Epithelial cell of proximal tubule (primary cell): ENCODE measurements around the gene SUB1. TPM values are rescaled to one million over a fixed set of nuclear protein-coding genes. Genes with fewer than 3 reads are reported as not detected.

Experiments used
- DNase-seq: peaks from one replicate; pipeline ENCODE4 v3.0.0-alpha.2; 2011; ENCODE audit warnings: low read depth
- H3K4me3 ChIP-seq: 2 replicates; pipeline ENCODE4 v1.5.1; 2011; ENCODE audit warnings: low read depth, mild to moderate bottlenecking, low read length
- total RNA-seq: library from RNA; depleted of rRNA; stranded (reverse); fragments of >200 nt; gene quantifications from 2 replicates; pipeline ENCODE4 v1.2.3, GENCODE V29; 2015
- TF ChIP-seq, protein P1 (sequence below): conservative IDR thresholded peaks from 2 replicates; pipeline ENCODE4 v1.5.1; 2012; ENCODE audit warnings: low read depth, mild to moderate bottlenecking, low read length

The SUB1 gene
- total RNA-seq, 1 donor from 2014 or later = 418 TPM

DNA sequence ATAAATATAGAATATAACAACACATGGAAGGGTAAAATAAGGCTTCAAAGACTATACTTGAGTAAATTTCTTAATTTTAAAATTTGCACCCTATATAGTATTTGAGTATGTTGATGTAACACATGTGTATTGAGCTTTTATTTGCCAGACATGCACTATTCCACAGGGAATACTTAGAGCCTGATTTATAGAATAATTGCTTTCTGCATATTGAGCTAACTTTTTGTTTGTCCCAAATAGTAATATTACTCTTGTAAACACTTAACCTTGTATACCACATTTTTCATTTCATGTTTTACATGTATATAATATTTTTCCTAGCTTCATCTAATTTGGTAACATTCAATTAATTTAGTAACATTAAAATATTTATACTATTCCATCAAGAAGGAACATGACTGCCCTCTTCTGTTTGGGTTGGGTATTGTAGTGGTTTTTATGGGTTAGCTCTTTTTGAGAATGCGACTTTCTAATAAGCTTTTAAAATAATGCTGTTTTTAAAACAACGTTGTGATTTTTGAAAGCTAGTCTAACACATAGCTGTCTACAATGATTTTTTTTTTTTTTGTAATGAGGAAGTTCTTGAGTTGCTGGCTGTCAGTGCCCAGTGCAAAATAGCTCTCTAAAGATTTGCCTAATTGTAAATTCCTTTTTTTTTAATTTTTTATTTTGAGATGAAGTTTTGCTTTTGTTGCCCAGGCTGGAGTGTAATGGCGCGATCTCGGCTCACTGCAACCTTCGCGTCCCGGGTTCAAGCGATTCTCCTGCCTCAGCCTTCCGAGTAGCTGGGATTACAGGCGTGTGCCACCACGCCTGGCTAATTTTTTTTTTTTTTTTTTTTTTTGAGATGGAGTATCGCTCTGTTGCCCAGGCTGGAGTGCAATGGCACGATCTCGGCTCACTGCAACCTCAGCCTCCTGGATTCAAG, 4.8 kb downstream of the SUB1 start:
- peak; percentile 22 for DNase-seq
- H3K4me3 ChIP-seq = no peak overlapping the region
- TF ChIP-seq, protein P1, sequence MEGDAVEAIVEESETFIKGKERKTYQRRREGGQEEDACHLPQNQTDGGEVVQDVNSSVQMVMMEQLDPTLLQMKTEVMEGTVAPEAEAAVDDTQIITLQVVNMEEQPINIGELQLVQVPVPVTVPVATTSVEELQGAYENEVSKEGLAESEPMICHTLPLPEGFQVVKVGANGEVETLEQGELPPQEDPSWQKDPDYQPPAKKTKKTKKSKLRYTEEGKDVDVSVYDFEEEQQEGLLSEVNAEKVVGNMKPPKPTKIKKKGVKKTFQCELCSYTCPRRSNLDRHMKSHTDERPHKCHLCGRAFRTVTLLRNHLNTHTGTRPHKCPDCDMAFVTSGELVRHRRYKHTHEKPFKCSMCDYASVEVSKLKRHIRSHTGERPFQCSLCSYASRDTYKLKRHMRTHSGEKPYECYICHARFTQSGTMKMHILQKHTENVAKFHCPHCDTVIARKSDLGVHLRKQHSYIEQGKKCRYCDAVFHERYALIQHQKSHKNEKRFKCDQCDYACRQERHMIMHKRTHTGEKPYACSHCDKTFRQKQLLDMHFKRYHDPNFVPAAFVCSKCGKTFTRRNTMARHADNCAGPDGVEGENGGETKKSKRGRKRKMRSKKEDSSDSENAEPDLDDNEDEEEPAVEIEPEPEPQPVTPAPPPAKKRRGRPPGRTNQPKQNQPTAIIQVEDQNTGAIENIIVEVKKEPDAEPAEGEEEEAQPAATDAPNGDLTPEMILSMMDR = peak; percentile 61

DNA sequence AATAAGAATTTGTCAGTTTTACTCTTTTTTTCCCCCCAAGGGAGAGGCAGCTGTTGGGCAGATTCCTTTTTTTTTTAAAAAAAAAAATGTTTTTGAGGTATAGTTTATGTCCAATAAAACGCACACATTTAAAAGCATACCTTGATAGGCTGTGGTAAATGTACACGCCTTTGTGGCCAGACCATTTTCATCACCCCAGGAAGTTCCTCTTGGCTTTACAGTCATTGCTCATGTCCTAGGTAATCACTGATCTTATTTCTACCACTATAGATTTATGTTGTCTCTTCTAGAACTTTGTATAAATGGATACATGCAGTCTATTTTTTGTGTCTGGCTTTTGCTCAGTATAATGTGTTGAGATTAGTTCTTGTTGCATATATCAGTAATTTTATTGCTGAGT, 9.8 kb downstream of the SUB1 start:
- H3K4me3 ChIP-seq = no peak overlapping the region
- DNase-seq = no peak
- TF ChIP-seq, protein P1 = no peak

DNA sequence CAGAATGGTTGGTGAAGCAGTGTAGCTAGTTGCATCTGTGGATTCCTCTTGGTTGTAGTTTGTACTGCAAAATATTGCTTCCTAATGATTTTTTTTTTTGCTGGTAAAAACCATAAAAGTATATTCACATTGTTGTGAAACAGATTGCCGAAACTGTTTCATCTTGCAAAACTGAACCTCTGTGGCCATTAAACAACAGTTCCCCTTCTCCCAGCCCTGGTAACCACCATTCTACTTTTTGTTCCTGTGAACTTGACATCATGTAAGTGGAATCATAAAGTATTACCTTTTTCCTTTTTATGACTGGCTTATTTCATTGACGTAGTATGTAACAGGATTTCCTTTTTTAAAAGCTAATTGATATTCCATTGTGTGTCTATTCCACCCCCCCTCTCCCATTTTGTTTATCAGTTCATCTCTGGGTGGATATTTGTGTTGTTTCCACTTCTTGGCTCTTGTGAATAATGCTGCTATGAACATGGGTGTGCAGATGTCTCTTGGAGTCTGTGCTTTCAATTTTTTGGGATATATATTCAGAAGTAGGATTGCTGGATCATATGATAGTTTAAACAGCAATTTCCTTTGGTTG, 11.8 kb downstream of the SUB1 start:
- TF ChIP-seq, protein P1 = no peak
- H3K4me3 ChIP-seq = no peak overlapping the region
- no peak for DNase-seq

DNA sequence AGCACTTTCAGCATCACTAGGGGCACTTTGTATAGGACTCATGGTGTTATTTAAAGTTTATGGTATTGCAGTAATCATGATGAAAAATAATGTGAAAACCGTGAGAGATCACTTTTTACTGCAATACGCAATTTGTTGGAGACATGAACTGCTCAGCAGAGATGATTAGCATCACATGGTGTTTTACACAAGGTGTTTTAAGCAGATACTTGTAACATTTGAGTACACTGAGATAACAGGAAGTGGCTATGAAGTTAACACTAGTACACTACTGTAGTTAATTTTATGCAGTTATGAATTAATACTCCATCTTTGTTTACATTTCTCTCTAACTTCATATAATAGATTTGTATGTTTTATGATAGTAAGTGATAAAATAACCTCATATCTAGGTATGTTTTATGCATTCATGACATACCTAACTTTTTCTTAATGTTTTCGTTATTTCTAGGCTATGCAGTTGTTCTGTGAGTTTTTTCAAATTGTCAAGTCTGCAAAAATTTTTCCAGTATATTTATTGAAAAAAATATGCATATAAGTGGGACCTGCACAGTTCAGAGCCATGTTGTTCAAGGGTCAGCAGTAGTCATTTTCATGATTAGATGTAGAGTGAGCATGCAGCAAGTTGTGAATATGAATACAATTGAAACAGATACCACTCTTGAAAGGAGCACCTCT, 13.0 kb downstream of the SUB1 start:
- DNase-seq = no peak
- TF ChIP-seq, protein P1 = no peak
- no peak overlapping the region for H3K4me3 ChIP-seq

DNA sequence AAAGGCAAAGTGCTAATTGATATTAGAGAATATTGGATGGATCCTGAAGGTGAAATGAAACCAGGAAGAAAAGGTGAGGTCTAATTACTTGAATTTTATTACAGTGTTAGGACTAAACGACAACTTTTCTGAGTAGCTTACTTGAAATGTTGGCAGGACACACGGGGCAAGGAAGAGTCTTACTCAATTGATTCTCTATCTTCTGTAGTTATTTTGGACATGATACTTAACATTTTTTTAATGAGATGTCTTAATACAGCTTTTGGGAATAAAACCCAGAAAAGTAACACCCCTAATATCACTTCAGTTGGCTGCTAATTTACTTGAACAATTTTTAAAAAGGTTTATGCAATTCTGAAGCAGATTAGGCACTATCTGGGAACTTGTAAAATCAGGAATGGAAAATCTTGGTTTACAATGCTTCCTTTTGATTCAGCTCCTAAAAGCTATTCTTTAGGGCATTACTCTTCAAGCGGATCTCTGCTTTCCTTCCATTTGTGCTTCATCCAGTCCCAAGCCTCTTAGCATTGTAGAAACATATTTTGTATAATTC, 13.7 kb downstream of the SUB1 start:
- H3K4me3 ChIP-seq = no peak overlapping the region
- no peak for DNase-seq
- TF ChIP-seq, protein P1 = no peak

DNA sequence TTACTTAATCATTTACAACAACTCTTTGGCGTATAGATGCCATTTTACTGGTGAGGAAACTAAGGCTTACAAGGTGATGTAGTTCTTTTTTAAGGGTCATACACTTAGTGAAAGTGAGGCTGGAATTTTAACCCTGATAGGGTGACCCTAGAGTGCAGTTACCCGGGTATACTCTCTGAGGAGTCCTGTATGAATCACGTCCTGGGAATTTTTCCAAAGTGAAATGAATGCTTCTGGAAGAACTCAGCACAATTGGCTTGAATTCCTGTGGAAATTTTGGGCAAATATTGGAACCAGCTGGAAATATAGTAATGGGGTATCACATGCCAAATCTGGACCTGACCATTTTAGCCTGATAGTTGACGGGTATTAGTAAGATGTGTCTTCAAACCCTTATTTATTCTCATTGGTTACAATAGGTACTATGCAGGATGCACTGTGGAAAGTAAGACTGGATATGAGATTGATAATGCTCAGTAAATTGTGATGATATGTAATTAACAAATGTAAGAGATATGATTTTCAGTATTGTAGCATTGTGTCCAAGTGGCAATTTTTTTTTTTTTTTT, 14.8 kb downstream of the SUB1 start:
- H3K4me3 ChIP-seq = no peak overlapping the region
- DNase-seq = peak; percentile 31
- TF ChIP-seq, protein P1 = no peak
